Upper lobe of left lung (tissue), 6 donors: ENCODE results near the gene RNF6. TPM values are rescaled to one million over a fixed set of nuclear protein-coding genes. Genes with fewer than 3 reads are reported as not detected.

Experiments used
- total RNA-seq, 6 donors: library from RNA; depleted of rRNA in 4 of 6; stranded (reverse); fragments of >200 nt in 4 of 6; gene quantifications; one replicate each; pipeline versions ENCODE4 v1.1.0 to v1.2.1, GENCODE V29; 2016 to 2021
- donor health status: DM: no; HTN: no; CAD: no; lungs with moderate emphysema.
- donor health status: DM: no; HTN: yes; CAD: no; lungs with severe emphysema.

The RNF6 gene
- total RNA-seq, 6 donors from 2014 or later, result 14.7 to 39.9 (median 30.7) TPM

Other genes starting within 250 kb of the RNF6 start
- 10 to 100 TPM in 4 of 6 donors, 1 to 10 TPM in 2; 7.3 to 19.9 (median 13.4) TPM for gene SHISA2, start 170.3 kb downstream of the RNF6 start, total RNA-seq
- 10 to 100 TPM in 4 of 6 donors, 1 to 10 TPM in 2; 9.4 to 15.6 (median 10.8) TPM for gene CDK8, start 31.8 kb upstream of the RNF6 start, total RNA-seq